HG03139 (cell line): ENCODE data around the gene RABEP1.
A peak's percentile ranks its signal among the peaks of the same experiment; 100 is the strongest.
"Not testable (repeated sequence)": the region's sequence is repeated elsewhere in the genome, so short reads cannot be mapped to it uniquely, and the experiment has no call there.

Experiments
- ATAC-seq: cut with Tn5 transposase; IDR thresholded peaks from one replicate; pipeline ENCODE4 v1.9.1; 2021; ENCODE audit not compliant: unreplicated experiment

RABEP1 gene

GRCh38 chr17:5419959-5420653 is 138.0 kb downstream of the RABEP1 start, which contains the start of gene RPAIN:
TSS of gene RPAIN (plus strand) at chr17:5420182. CDS start at chr17:5420211, 29 bp downstream.
- ATAC-seq, result peak; percentile 54

DNA sequence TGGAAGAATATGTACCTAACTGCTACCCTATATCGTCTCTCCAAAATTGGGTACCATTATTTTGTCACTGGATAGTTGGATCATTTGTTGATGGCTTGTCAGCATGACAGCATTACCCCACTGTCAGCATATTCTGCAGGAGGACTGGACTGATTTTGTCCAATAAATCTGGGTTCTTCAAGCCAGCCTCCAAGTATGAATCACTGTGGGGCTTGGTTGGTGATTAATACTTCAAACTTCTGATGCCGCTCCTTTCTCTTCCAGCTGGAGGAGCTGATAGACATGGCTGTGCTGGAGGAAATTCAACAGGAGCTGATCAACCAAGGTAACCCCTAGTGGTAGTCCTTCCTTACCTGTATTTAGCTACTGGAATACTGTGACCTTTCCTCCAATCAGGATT is 140.4 kb downstream of the RABEP1 start:
- ATAC-seq, result no peak

- no peak for ATAC-seq
Measured at GRCh38 chr17:5424909-5425308, 142.8 kb downstream of the RABEP1 start.

DNA sequence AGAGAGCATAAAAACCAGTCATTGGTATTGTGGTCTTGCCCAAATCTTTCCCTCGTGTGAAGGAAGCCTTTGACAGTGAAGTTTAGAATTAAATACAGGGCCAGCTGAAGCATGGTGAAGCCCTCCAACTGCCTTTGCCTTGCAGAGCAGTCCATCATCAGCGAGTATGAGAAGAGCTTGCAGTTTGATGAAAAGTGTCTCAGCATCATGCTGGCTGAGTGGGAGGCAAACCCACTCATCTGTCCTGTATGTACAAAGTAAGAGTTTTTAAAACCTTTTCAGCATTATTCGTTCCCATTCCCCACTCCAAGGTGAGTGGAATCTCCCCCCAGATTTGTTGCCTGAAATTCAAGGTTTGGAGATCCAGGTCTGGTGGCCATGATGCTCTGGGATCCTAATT is 143.7 kb downstream of the RABEP1 start:
- no peak for ATAC-seq

DNA sequence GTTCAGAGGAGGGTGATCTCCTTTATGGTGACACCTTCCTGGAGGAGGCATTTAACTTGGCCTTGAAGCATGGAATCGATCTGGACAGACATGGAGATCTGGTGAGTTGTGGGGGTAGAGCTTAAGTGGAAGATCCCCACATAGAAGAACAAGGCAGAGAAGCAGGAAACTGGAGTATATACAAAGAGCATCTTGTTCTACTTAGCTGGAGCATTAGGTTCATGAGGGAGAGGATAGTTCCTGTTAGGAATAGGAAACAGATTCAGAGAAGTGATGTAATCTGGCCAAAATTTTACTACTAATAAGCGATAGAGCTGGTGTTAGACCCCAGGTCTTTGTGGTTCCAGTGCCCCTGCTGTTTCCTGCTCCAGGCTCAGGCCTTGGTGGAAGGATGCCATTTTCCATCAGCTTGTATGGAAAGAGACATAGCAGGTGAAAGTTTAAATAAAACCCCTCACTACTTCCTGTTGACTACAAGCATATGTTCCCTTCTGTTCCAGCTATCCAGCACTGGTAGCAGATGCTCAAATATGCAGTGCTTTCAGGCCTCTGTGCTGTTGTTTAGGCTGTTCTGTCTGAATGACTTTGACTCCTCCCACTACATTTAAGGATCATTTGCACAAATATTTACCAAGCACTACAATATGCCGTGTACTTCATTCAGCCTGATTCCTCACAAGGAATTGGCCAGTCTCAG is 147.3 kb downstream of the RABEP1 start:
- ATAC-seq, result no peak

- no peak for ATAC-seq
Measured at GRCh38 chr17:5430413-5430999, 148.4 kb downstream of the RABEP1 start.

- ATAC-seq, result not testable (repeated sequence)
Measured at GRCh38 chr17:5431234-5431633, 149.2 kb downstream of the RABEP1 start.

GRCh38 chr17:5431949-5432556 is 150.0 kb downstream of the RABEP1 start:
- no peak for ATAC-seq

DNA sequence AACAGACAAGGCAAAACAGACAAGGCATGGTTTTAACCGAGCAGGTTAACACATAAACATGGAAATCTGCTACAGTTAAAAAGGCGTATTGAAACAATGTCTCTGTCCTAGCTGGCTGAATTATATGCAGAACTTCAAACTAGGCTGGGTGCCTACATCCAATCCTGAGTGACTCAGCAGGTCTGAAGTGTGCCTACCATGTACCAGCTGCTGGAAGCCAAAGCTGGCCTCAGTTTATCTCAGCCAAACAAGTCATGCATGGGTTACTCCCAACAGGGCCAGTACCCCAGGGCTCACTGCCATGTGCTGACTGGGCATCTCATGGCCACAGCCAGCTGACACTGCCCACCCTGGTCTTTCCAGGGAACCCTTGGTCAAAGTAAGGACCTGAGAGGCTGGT is 152.9 kb downstream of the RABEP1 start:
- no peak for ATAC-seq
